ENCODE measurements around the gene DIP2A. TPM values are rescaled to one million over a fixed set of nuclear protein-coding genes. Genes with fewer than 3 reads are reported as not detected.
"Not testable (repeated sequence)": the region's sequence is repeated elsewhere in the genome, so short reads cannot be mapped to it uniquely, and the experiment has no call there.

The DIP2A gene
- total and polyA plus RNA-seq, 4 donors = 5.3 to 61.5 (median 28.0) TPM

DNA sequence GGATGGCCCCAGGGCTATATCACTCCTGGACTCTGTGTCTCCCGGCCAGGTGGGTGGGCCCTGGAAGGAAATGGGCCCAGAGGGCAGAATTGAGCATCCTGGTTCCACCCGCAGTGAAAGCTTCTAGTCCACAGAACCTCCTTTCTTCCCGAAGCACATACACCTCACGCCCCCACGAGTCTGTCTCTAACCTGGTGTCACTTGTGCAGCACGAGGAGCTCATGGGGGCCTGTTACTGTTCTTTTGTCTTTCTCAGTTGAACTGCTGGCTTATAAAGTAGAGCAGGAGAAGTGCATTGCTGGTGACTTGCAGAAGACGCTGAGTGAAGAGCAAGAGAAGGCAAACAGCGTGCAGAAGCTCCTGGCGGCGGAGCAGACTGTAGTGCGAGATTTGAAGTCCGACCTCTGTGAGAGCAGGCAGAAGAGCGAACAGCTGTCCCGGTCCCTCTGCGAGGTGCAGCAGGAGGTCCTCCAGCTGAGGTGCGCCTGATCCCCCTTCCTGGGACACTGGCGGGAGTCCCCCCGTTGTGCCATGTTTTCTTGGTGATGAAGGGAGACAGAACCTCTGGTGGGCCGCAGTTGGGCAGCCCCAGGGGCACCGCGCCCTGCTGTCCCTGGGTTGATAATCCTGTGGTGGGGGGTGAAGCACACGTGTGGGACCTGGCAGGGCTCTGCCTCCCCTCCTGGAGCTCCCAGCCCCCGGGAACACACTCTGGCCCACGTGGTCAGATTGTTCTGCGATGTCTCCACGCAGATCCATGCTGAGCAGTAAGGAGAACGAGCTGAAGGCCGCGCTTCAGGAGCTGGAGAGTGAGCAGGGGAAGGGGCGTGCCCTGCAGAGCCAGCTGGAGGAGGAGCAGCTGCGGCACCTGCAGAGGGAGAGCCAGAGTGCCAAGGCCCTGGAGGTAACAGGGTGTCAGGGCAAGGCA, 28.7 kb upstream of the DIP2A start:
- intact Hi-C loops (cut with DNase I) = no loop called here
- Histone ChIP-seq H3K27me3 (ENCODE audit: control insufficient read depth in 1 of 2, insufficient read depth in 2 of 2, low read length in 1 of 2) (no peaks in the 10 kb centered on the region), H3K4me1 (ENCODE audit: control insufficient read depth in 1 of 2, insufficient read depth in 2 of 2, low read length in 2 of 2) (no peaks in the 10 kb centered on the region), H3K27ac (ENCODE audit: low read depth in 1 of 2, low read length in 2 of 2) (no peak overlapping the region), H3K4me3 (ENCODE audit: low read length in 2 of 2) (no peak overlapping the region), H3K36me3 (ENCODE audit: control insufficient read depth in 1 of 2, insufficient read depth in 2 of 2, low read length in 1 of 2) (peaks cover 3 to 8% of the 10 kb centered on the region in 2 donors), H3K9me3 (ENCODE audit: control insufficient read depth, low read length) (no peaks in the 10 kb centered on the region)
- ATAC-seq (ENCODE audit: low FRiP score) = no peak
- DNase-seq = no peak
- WGBS, 2 donors = 91 to 92% methylated on average over 31 of the region's 31 CpGs

DNA sequence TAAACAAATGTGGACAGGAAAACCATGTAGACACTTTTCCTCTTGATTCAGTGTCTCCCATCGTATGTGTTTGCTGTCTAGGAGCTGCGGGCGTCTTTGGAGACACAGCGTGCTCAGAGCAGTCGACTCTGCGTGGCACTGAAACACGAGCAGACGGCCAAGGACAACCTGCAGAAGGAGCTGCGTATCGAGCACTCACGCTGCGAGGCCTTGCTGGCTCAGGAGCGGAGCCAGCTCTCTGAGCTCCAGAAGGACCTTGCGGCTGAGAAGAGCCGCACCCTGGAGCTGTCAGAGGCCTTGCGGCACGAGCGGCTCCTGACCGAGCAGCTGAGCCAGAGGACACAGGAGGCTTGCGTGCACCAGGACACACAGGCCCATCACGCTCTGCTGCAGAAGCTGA, 27.2 kb upstream of the DIP2A start:
- peaks cover 3 to 8% of the 10 kb centered on the region in 2 donors for H3K36me3 ChIP-seq (ENCODE audit: control insufficient read depth in 1 of 2, insufficient read depth in 2 of 2, low read length in 1 of 2)

DNA sequence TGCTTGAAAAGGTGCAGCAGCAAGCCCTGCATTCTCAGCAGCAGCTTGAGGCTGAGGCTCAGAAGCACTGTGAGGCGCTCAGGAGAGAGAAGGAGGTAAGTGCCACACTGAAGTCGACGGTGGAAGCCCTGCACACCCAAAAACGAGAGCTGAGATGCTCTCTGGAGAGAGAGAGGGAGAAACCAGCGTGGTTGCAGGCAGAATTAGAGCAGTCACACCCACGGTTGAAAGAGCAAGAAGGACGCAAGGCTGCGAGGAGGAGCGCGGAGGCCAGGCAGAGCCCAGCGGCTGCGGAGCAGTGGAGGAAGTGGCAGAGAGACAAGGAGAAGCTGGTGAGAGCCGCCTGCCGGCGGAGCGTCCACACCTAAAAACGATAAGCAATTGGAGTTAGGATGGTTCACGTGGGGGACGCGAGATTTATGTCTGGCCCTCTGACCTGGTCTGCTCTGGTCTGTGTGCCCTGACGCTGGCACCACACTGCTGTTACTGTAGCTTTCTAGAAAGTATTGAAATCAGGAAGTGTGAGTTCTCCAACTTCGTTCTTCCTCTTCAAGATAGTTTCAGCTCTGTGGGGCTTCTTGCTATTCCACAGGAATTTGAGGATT, 26.7 kb upstream of the DIP2A start:
- WGBS, 2 donors = 88 to 90% methylated on average over 22 of the region's 22 CpGs
- DNase-seq (no peak), ATAC-seq (ENCODE audit: low FRiP score) (no peak)
- no peaks in the 10 kb centered on the region for H3K27me3 ChIP-seq (ENCODE audit: control insufficient read depth in 1 of 2, insufficient read depth in 2 of 2, low read length in 1 of 2)
- intact Hi-C loops (cut with DNase I) = no loop called here
- no peak overlapping the region for H3K27ac ChIP-seq (ENCODE audit: low read depth in 1 of 2, low read length in 2 of 2)
- no peaks in the 10 kb centered on the region for H3K4me1 ChIP-seq (ENCODE audit: control insufficient read depth in 1 of 2, insufficient read depth in 2 of 2, low read length in 2 of 2)
- H3K36me3 ChIP-seq (ENCODE audit: control insufficient read depth in 1 of 2, insufficient read depth in 2 of 2, low read length in 1 of 2) = peaks cover 3 to 10% of the 10 kb centered on the region in 2 donors
- no peak overlapping the region for H3K4me3 ChIP-seq (ENCODE audit: low read length in 2 of 2)
- H3K9me3 ChIP-seq (ENCODE audit: control insufficient read depth, low read length) = no peaks in the 10 kb centered on the region

More for the DNA sequence above, 27.2 kb upstream of the DIP2A start:
- 92 to 96% methylated on average over 21 of the region's 21 CpGs for WGBS, 2 donors
- no peaks in the 10 kb centered on the region for H3K27me3 ChIP-seq (ENCODE audit: control insufficient read depth in 1 of 2, insufficient read depth in 2 of 2, low read length in 1 of 2)
- ATAC-seq (ENCODE audit: low FRiP score) = no peak
- no peak overlapping the region for H3K4me3 ChIP-seq (ENCODE audit: low read length in 2 of 2)
- no peak overlapping the region for H3K27ac ChIP-seq (ENCODE audit: low read depth in 1 of 2, low read length in 2 of 2)
- DNase-seq = no peak
- intact Hi-C loops (cut with DNase I) = no loop called here
- no peaks in the 10 kb centered on the region for H3K4me1 ChIP-seq (ENCODE audit: control insufficient read depth in 1 of 2, insufficient read depth in 2 of 2, low read length in 2 of 2)
- no peaks in the 10 kb centered on the region for H3K9me3 ChIP-seq (ENCODE audit: control insufficient read depth, low read length)

DNA sequence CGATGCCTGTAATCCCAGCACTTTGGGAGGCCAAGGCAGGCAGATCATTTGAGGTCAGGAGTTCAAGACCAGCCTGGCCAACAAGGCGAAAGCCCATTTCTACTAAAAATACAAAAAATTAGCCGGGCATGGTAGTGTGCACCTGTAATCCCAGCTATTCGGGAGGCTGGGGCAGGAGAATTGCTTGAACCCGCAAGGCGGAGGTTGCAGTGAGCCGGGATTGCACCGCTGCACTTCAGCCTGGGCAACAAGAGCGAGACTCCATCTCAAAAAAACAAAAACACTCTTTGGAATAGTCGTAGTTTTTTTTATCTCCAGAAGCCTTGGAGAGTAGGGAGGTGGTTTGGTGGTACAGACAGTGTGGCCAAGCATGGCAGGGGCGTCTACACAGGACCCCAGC, 25.6 kb upstream of the DIP2A start:
- H3K9me3 ChIP-seq (ENCODE audit: control insufficient read depth, low read length); DNase-seq; ATAC-seq (ENCODE audit: low FRiP score); intact Hi-C loops (cut with DNase I); H3K27ac ChIP-seq (ENCODE audit: low read depth in 1 of 2, low read length in 2 of 2); H3K4me1 ChIP-seq (ENCODE audit: control insufficient read depth in 1 of 2, insufficient read depth in 2 of 2, low read length in 2 of 2); H3K27me3 ChIP-seq (ENCODE audit: control insufficient read depth in 1 of 2, insufficient read depth in 2 of 2, low read length in 1 of 2); H3K4me3 ChIP-seq (ENCODE audit: low read length in 2 of 2): not testable (repeated sequence)
- 91 to 93% methylated on average over 11 of the region's 11 CpGs for WGBS, 2 donors
- H3K36me3 ChIP-seq (ENCODE audit: control insufficient read depth in 1 of 2, insufficient read depth in 2 of 2, low read length in 1 of 2) = peaks cover 3 to 11% of the 10 kb centered on the region in 2 donors

DNA sequence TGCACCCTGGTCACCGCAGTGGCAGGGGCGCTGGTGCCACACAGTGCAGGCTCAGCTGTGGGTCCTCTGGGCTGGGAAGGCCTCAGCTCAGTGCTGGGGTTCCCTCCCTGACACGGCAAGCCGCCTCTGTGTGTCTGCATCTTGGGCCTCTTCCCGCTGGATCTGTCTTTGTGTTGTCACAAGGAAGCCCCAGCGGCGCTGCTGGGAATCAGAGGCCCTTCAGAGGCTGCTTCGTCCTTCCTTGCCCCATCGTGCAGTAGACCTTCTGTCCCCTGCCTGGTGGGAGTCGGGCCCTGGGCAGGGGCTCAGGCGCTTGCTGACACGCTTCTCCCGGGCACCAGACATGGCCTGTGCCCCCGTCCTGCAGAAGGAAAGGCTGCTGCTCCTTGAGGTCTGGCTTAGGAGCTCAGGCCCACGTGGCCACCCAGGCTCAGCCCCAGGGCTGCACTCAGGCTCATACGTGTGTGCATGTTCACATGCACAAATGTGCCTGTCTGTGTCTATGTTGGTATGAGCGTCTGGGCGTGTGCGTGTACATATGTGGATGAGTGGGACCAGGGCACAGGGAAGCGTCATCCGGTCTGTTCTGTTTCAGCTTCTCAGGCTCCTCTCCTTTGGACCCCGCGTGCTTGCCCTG, 24.3 kb upstream of the DIP2A start:
- ATAC-seq (ENCODE audit: low FRiP score) (no peak), DNase-seq (no peak)
- 93 to 95% methylated on average over 23 of the region's 23 CpGs for WGBS, 2 donors
- intact Hi-C loops (cut with DNase I) = no loop called here
- no peaks in the 10 kb centered on the region for H3K27me3 ChIP-seq (ENCODE audit: control insufficient read depth in 1 of 2, insufficient read depth in 2 of 2, low read length in 1 of 2)
- H3K36me3 ChIP-seq (ENCODE audit: control insufficient read depth in 1 of 2, insufficient read depth in 2 of 2, low read length in 1 of 2) = peaks cover 3 to 16% of the 10 kb centered on the region in 2 donors
- no peaks in the 10 kb centered on the region for H3K4me1 ChIP-seq (ENCODE audit: control insufficient read depth in 1 of 2, insufficient read depth in 2 of 2, low read length in 2 of 2)
- no peak overlapping the region for H3K27ac ChIP-seq (ENCODE audit: low read depth in 1 of 2, low read length in 2 of 2)
- H3K4me3 ChIP-seq (ENCODE audit: low read length in 2 of 2) = no peak overlapping the region
- no peaks in the 10 kb centered on the region for H3K9me3 ChIP-seq (ENCODE audit: control insufficient read depth, low read length)

DNA sequence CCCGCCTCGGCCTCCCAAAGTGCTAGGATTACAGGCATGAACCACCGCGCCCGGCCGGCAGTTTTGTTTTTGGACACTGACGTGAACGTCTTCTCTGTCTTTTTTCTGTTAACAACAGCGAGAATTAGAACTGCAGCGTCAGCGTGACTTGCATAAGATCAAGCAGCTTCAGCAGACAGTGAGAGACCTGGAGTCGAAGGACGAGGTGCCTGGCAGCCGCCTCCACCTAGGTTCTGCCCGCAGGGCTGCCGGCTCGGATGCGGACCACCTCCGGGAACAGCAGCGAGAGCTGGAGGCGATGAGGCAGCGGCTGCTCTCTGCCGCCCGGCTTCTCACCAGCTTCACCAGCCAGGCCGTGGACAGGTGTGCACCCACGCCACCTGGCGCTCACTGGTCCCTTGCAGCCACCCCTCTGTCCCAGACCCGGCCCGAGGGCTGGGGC, 22.9 kb upstream of the DIP2A start:
- ATAC-seq (ENCODE audit: low FRiP score) (no peak), DNase-seq (no peak)
- no peak overlapping the region for H3K4me3 ChIP-seq (ENCODE audit: low read length in 2 of 2)
- no peaks in the 10 kb centered on the region for H3K27me3 ChIP-seq (ENCODE audit: control insufficient read depth in 1 of 2, insufficient read depth in 2 of 2, low read length in 1 of 2)
- 97% methylated on average over 29 of the region's 29 CpGs for WGBS, 2 donors
- no peaks in the 10 kb centered on the region for H3K4me1 ChIP-seq (ENCODE audit: control insufficient read depth in 1 of 2, insufficient read depth in 2 of 2, low read length in 2 of 2)
- H3K9me3 ChIP-seq (ENCODE audit: control insufficient read depth, low read length) = no peaks in the 10 kb centered on the region
- intact Hi-C loops (cut with DNase I) = no loop called here
- H3K36me3 ChIP-seq (ENCODE audit: control insufficient read depth in 1 of 2, insufficient read depth in 2 of 2, low read length in 1 of 2) = peaks cover 3 to 14% of the 10 kb centered on the region in 2 donors
- H3K27ac ChIP-seq (ENCODE audit: low read depth in 1 of 2, low read length in 2 of 2) = no peak overlapping the region

DNA sequence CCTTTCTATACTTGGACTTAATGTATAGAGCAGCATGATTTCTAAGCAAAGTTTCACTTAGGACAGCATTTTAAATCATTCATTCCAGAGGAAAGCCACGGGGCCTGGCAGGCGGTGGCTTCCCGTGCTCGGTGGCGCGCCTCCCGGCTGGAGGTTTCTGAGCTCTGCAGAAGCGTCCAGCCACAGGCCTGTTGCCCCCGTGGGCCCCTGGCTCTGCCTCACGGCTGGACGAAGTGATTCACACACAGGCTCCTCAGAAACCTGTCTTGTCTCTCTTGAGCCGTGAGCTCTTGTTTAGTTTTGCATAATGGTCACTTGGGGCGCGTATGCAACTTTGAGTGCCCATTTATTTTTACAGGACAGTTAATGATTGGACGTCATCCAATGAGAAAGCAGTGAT, 22.1 kb upstream of the DIP2A start:
- 88 to 90% methylated on average over 15 of the region's 15 CpGs for WGBS, 2 donors

DNA sequence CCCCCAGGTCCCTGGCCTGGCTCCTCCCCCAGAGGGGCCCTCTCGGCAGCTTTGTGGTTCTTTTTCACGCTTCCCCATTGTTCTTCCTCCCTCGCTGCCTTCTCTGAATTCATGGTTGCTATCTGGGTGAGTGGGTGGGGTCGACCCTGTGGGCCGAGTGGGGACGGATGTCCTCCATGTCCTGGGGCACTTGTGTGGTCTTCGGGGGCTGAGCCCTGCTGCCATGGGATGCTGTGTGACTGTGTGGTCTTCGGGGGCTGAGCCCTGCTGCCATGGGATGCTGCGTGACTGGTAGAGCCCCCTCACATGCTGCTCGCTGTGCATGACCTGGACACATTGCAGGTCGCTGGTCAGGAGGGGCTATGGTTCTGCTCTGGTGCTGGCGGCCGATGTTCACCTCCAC, 21.6 kb upstream of the DIP2A start:
- Histone ChIP-seq H3K27ac (ENCODE audit: low read depth in 1 of 2, low read length in 2 of 2) (no peak overlapping the region), H3K9me3 (ENCODE audit: control insufficient read depth, low read length) (no peaks in the 10 kb centered on the region), H3K4me3 (ENCODE audit: low read length in 2 of 2) (no peak overlapping the region), H3K36me3 (ENCODE audit: control insufficient read depth in 1 of 2, insufficient read depth in 2 of 2, low read length in 1 of 2) (peaks cover 0 to 12% of the 10 kb centered on the region in 2 donors), H3K27me3 (ENCODE audit: control insufficient read depth in 1 of 2, insufficient read depth in 2 of 2, low read length in 1 of 2) (no peaks in the 10 kb centered on the region), H3K4me1 (ENCODE audit: control insufficient read depth in 1 of 2, insufficient read depth in 2 of 2, low read length in 2 of 2) (no peaks in the 10 kb centered on the region)
- DNase-seq = peak in 1 of 2 donors; percentile 68
- ATAC-seq (ENCODE audit: low FRiP score) = no peak
- intact Hi-C loops (cut with DNase I) = no loop called here
- WGBS, 2 donors = 84 to 93% methylated on average over 13 of the region's 13 CpGs

More for the DNA sequence above, 22.1 kb upstream of the DIP2A start:
- no peak overlapping the region for H3K27ac ChIP-seq (ENCODE audit: low read depth in 1 of 2, low read length in 2 of 2)
- DNase-seq = peak in 1 of 2 donors; percentile 68
- no peak overlapping the region for H3K4me3 ChIP-seq (ENCODE audit: low read length in 2 of 2)
- no peak for ATAC-seq (ENCODE audit: low FRiP score)
- peaks cover 3 to 15% of the 10 kb centered on the region in 2 donors for H3K36me3 ChIP-seq (ENCODE audit: control insufficient read depth in 1 of 2, insufficient read depth in 2 of 2, low read length in 1 of 2)
- no peaks in the 10 kb centered on the region for H3K4me1 ChIP-seq (ENCODE audit: control insufficient read depth in 1 of 2, insufficient read depth in 2 of 2, low read length in 2 of 2)
- H3K27me3 ChIP-seq (ENCODE audit: control insufficient read depth in 1 of 2, insufficient read depth in 2 of 2, low read length in 1 of 2) = no peaks in the 10 kb centered on the region
- intact Hi-C loops (cut with DNase I) = no loop called here
- H3K9me3 ChIP-seq (ENCODE audit: control insufficient read depth, low read length) = no peaks in the 10 kb centered on the region

Data from aorta (tissue), 5 donors.